Ishikawa (cell line): ENCODE results near the gene LRRC74A.

Experiments used
- CEBPB ChIP-seq: IDR thresholded peaks from 2 replicates; pipeline ENCODE4 v1.6.1; 2012
- CREB1 ChIP-seq: IDR thresholded peaks from 2 replicates; pipeline ENCODE4 v1.6.1; 2012; ENCODE audit warnings: low read depth
- EGR1 ChIP-seq: IDR thresholded peaks from 2 replicates; pipeline ENCODE4 v1.6.1; 2012
- EP300 ChIP-seq: IDR thresholded peaks from 2 replicates; pipeline ENCODE4 v1.6.1; 2012; ENCODE audit warnings: borderline replicate concordance
- FOXM1 ChIP-seq: IDR thresholded peaks from 2 replicates; pipeline ENCODE4 v1.6.1; 2012; ENCODE audit warnings: low read depth, borderline replicate concordance
- NFIC ChIP-seq: IDR thresholded peaks from 2 replicates; pipeline ENCODE4 v1.6.1; 2012
- RAD21 ChIP-seq: IDR thresholded peaks from 2 replicates; pipeline ENCODE4 v1.6.1; 2012; ENCODE audit warnings: low read depth
- TAF1 ChIP-seq: IDR thresholded peaks from 2 replicates; pipeline ENCODE4 v1.6.1; 2012; ENCODE audit warnings: low read depth, mild to moderate bottlenecking
- TCF12 ChIP-seq: IDR thresholded peaks from 2 replicates; pipeline ENCODE4 v1.6.1; 2012; ENCODE audit warnings: low read depth
- TEAD4 ChIP-seq: IDR thresholded peaks from 2 replicates; pipeline ENCODE4 v1.6.1; 2012
- YY1 ChIP-seq: IDR thresholded peaks from 2 replicates; pipeline ENCODE4 v1.6.1; 2012; ENCODE audit warnings: low read depth
- ZBTB7A ChIP-seq: IDR thresholded peaks from 2 replicates; pipeline ENCODE4 v1.6.1; 2012; ENCODE audit warnings: low read depth
- TF ChIP-seq, protein P1 (sequence below): IDR thresholded peaks from 2 replicates; pipeline ENCODE4 v1.6.1; 2012
- TF ChIP-seq, protein P2 (sequence below): IDR thresholded peaks from 2 replicates; pipeline ENCODE4 v1.6.1; 2012
- TF ChIP-seq, protein P3 (sequence below): IDR thresholded peaks from 2 replicates; pipeline ENCODE4 v1.6.1; 2012; ENCODE audit warnings: low read depth, mild to moderate bottlenecking

Gene LRRC74A

DNA sequence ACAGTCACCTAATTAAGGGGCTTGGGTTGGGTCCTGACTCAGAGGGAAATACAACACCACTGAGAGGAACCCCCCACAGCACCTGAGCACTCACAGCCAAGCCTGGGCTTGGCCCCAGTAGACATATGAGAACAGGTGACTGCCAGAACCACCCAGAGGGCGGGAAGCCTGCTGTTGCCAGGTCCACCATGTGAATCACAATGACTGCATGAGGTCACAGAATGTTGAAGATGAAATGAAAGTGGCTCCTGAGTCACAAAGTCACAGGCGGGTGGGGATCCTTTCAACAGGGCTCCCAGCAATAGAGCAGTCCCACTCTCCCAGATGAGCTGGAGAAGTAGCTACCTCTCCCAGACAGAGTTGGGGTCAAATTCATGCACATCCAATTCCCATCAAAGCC is at the start of gene LRRC74A:
Gene LRRC74A (plus strand): TSS at position 287 of the 400 bp plus-strand sequence. CDS start 290 bp downstream, outside the sequence.
- TF ChIP-seq TEAD4 = no peak
- TF ChIP-seq, protein P1, sequence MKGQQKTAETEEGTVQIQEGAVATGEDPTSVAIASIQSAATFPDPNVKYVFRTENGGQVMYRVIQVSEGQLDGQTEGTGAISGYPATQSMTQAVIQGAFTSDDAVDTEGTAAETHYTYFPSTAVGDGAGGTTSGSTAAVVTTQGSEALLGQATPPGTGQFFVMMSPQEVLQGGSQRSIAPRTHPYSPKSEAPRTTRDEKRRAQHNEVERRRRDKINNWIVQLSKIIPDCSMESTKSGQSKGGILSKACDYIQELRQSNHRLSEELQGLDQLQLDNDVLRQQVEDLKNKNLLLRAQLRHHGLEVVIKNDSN = 0 out of 2 replicates have a peak, but pooled peaks have one; percentile 4
- TF ChIP-seq, protein P2, sequence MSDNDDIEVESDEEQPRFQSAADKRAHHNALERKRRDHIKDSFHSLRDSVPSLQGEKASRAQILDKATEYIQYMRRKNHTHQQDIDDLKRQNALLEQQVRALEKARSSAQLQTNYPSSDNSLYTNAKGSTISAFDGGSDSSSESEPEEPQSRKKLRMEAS = peak; percentile 88

DNA sequence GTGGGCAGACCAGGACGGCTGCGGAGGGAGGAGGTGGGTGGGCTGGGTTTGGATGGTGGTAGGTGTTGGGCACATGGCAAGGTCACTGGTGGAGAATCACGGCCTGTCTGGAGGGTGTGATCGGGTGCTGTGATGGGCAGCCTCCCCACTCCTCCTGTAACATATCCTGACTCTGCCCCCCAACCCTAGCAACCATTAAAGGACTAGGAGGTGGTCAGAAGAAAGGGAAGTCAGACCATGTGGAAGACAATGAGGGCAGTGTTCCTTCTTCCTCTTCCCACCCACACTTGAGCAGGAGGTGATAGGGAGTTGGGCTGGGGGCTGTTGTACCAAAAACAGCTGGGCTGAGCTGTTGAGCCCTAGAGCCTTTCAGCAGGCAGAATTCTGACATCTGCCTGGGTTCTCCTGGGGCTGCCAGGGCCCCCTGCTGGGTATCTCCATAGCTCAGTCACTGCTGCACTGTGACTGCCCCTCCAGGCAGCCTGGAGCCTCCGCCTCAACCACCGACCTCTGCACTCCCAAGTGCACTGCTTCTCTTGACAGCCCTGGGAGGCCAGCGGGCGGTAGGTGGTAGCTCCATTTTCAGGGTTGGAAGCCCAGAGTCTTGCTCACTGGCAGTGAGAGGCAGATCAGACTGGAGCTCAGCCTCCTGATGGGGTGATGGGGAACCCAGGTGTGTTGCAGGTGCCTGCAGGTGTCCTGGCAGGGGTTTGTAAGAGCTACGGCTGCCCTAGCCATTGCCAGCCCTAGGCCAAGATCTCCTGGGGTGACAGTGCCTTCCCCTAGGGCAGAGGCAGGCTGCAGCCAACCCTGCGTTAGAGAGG is 49.6 kb upstream of the LRRC74A start:
- TF ChIP-seq CREB1 (no peak), YY1 (no peak), FOXM1 (no peak), RAD21 (no peak), CEBPB (no peak), TCF12 (no peak), NFIC (no peak), EP300 (no peak), ZBTB7A (no peak), EGR1 (no peak), TEAD4 (no peak), TAF1 (no peak)
- TF ChIP-seq, protein P3, sequence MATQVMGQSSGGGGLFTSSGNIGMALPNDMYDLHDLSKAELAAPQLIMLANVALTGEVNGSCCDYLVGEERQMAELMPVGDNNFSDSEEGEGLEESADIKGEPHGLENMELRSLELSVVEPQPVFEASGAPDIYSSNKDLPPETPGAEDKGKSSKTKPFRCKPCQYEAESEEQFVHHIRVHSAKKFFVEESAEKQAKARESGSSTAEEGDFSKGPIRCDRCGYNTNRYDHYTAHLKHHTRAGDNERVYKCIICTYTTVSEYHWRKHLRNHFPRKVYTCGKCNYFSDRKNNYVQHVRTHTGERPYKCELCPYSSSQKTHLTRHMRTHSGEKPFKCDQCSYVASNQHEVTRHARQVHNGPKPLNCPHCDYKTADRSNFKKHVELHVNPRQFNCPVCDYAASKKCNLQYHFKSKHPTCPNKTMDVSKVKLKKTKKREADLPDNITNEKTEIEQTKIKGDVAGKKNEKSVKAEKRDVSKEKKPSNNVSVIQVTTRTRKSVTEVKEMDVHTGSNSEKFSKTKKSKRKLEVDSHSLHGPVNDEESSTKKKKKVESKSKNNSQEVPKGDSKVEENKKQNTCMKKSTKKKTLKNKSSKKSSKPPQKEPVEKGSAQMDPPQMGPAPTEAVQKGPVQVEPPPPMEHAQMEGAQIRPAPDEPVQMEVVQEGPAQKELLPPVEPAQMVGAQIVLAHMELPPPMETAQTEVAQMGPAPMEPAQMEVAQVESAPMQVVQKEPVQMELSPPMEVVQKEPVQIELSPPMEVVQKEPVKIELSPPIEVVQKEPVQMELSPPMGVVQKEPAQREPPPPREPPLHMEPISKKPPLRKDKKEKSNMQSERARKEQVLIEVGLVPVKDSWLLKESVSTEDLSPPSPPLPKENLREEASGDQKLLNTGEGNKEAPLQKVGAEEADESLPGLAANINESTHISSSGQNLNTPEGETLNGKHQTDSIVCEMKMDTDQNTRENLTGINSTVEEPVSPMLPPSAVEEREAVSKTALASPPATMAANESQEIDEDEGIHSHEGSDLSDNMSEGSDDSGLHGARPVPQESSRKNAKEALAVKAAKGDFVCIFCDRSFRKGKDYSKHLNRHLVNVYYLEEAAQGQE = no peak
- TF ChIP-seq, protein P1 = no peak
- TF ChIP-seq, protein P2 = no peak

DNA sequence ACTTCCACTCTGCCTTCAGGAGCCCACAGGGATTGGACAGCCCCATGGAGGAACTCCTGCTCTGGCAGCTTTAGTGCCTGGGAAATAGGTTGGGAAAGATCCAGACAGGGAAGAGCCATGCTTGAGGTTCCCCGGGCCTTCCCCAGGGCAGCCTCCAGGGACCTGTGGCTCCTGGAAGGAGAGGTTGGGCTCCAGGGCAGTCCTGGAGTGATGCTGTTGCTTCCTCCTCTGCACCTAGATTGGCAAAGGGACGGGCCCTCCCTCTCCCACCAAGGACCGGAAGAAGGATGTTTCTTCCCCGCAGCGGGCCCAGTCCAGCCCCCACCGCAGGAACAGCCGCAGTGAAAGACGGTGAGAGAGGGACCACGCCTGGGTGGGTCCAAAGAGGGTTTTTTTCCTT is 48.5 kb upstream of the LRRC74A start:
- no peak for TF ChIP-seq YY1
- TF ChIP-seq ZBTB7A = no peak
- no peak for TF ChIP-seq RAD21
- TF ChIP-seq FOXM1 = no peak
- TF ChIP-seq, protein P3 = no peak
- TF ChIP-seq, protein P2 = no peak
- TF ChIP-seq TAF1 = no peak
- TF ChIP-seq EGR1 = no peak
- no peak for TF ChIP-seq TCF12
- no peak for TF ChIP-seq NFIC
- no peak for TF ChIP-seq EP300

DNA sequence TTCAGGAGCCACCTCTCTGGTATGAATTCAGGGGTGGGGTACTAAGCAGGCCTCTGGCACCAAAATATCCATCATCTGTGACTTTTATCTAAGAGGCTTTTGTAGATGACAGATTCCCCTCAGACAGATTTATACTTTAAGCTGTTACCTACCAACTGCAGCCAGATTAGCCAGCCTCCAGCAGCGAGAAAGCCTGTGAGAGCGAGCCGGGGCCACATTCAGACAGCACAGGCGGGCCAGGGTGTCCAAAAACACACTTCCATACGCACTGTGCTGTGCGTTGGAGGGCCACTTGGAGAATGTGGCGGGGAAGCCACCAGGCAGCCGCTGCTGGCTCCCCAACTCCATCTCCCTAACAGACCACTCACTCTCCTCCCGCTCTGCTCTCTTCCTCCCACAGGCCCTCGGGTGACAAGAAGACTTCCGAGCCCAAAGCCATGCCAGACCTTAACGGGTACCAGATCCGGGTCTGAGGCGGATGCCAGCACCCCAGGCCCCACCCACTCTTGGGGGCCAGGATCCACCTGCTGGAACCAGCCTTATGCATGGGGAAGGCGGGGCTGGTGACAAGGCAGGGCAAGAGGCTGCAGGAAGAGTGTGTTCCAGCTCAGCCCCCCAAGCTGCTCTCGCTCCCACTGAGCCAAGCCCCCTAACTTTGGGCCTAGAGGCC is 47.5 kb upstream of the LRRC74A start:
- TF ChIP-seq, protein P1 = no peak
- TF ChIP-seq EGR1 = no peak
- TF ChIP-seq, protein P3 = no peak
- TF ChIP-seq, protein P2 = no peak
- TF ChIP-seq TAF1 = no peak
- no peak for TF ChIP-seq NFIC
- TF ChIP-seq CREB1 = no peak
- no peak for TF ChIP-seq YY1
- no peak for TF ChIP-seq RAD21
- TF ChIP-seq FOXM1 = no peak
- TF ChIP-seq TCF12 = no peak
- TF ChIP-seq CEBPB = no peak
- no peak for TF ChIP-seq TEAD4
- TF ChIP-seq EP300 = no peak
- no peak for TF ChIP-seq ZBTB7A
